ENCODE data around the gene FYCO1.

The FYCO1 gene

GRCh38 chr3:45953536-45953935, 42.1 kb downstream of the FYCO1 start:
- H3K36me3 Mint-ChIP-seq, result peaks cover 53 to 69% of the 10 kb centered on the region in 2 donors
- H3K27ac Mint-ChIP-seq, result no peak overlapping the region
- H3K9me3 Mint-ChIP-seq, result no peaks in the 10 kb centered on the region
- DNase-seq (no peak), ATAC-seq (replicated peaks) (peak in 1 of 2 donors; percentile 27)
- H3K4me3 Mint-ChIP-seq, result no peak overlapping the region
- H3K27me3 Mint-ChIP-seq, result no peaks in the 10 kb centered on the region
- H3K4me1 Mint-ChIP-seq, result no peaks in the 10 kb centered on the region

DNA sequence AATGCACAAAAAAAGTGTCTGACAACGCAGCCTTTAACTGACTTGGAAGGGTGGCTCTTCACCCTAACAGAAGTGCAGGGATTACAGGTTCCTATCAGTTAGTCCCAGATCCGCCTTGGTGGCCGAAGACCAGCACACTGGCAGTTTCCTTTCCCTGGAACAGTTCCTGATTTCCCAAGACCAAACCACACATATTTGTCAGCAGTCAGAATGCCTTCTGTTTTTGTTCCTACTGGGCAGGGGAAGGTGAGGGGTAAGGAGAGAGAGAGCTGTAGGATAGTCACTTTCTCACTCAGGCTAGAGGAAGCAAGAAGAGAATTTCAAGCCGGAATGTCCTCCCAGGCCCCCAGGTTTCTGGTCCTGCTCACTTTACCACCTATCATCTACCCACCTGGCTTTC, 43.2 kb downstream of the FYCO1 start:
- Mint-ChIP-seq H3K4me1 (no peaks in the 10 kb centered on the region), H3K36me3 (peaks cover 53 to 67% of the 10 kb centered on the region in 2 donors), H3K27ac (peak overlapping the region; percentile 42), H3K9me3 (no peaks in the 10 kb centered on the region), H3K27me3 (no peaks in the 10 kb centered on the region), H3K4me3 (no peak overlapping the region)
- DNase-seq (no peak), ATAC-seq (replicated peaks) (no peak)

DNA sequence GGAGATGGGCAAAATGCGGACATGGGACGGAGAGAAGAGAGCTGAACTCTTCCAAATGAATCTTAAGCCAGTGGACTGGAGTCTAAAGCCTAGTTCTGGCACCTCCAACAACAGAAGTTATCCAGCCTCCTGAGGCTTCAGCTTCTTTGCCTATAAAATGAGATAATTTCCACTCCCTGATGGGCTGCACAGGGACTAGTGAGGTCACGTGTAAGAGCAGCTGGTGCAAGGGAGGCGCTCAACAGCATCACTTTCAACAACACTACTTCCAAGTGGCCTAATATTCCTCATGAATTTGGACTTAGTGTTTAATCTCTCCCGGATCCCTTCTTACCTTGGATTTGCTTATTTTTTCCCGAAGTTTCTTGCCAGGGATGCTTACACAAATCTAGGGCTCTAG, 43.7 kb downstream of the FYCO1 start:
- DNase-seq (no peak), ATAC-seq (replicated peaks) (no peak)
- Mint-ChIP-seq H3K36me3 (peaks cover 53 to 72% of the 10 kb centered on the region in 2 donors), H3K9me3 (no peaks in the 10 kb centered on the region), H3K4me1 (no peaks in the 10 kb centered on the region), H3K27me3 (no peaks in the 10 kb centered on the region), H3K4me3 (no peak overlapping the region), H3K27ac (no peak overlapping the region)

GRCh38 chr3:45950686-45951600, 44.7 kb downstream of the FYCO1 start:
- Mint-ChIP-seq H3K27ac (no peak overlapping the region), H3K4me1 (no peaks in the 10 kb centered on the region), H3K4me3 (no peak overlapping the region), H3K27me3 (no peaks in the 10 kb centered on the region), H3K9me3 (no peaks in the 10 kb centered on the region), H3K36me3 (peaks cover 54 to 80% of the 10 kb centered on the region in 2 donors)
- DNase-seq (no peak), ATAC-seq (replicated peaks) (no peak)

GRCh38 chr3:45950131-45950530, 45.5 kb downstream of the FYCO1 start:
- Mint-ChIP-seq H3K36me3 (peaks cover 51 to 83% of the 10 kb centered on the region in 2 donors), H3K9me3 (no peaks in the 10 kb centered on the region), H3K4me3 (no peak overlapping the region), H3K4me1 (no peaks in the 10 kb centered on the region), H3K27me3 (no peaks in the 10 kb centered on the region), H3K27ac (no peak overlapping the region)
- no peak for DNase-seq
- no peak for ATAC-seq (replicated peaks)

- Mint-ChIP-seq H3K4me3 (no peak overlapping the region), H3K4me1 (no peaks in the 10 kb centered on the region), H3K36me3 (peaks cover 45 to 78% of the 10 kb centered on the region in 2 donors), H3K27me3 (no peaks in the 10 kb centered on the region), H3K9me3 (no peaks in the 10 kb centered on the region), H3K27ac (peak overlapping the region; percentile 44)
- ATAC-seq (replicated peaks), result no peak
- no peak for DNase-seq
Measured at GRCh38 chr3:45949432-45949831, 46.2 kb downstream of the FYCO1 start.

GRCh38 chr3:45948881-45949280, 46.7 kb downstream of the FYCO1 start:
- Mint-ChIP-seq H3K9me3 (no peaks in the 10 kb centered on the region), H3K27me3 (no peaks in the 10 kb centered on the region), H3K36me3 (peaks cover 39 to 72% of the 10 kb centered on the region in 2 donors), H3K4me1 (no peaks in the 10 kb centered on the region), H3K27ac (no peak overlapping the region), H3K4me3 (no peak overlapping the region)
- DNase-seq, result no peak
- no peak for ATAC-seq (replicated peaks)

DNA sequence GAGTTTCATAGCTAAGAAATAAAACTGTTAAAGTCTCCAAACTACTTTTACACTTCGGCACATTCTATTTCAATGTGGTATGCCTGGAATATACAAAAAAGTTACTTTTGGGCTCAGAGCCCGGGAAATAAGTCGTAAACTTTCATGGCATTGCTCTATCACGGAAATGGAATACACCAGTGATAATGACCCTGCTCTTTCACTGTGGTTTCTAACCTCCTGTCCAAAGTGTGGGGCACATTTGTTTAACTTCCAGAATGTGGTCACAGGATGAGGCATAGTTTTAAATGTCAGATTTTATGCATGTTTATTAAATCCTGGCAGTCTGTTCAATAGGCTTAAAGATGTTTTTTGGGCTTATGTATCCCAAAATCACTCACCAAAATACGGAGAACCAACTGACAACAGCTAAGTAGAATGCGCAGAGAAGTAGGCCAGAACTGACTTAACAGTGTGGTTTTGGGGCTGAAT, 47.3 kb downstream of the FYCO1 start:
- no peaks in the 10 kb centered on the region for H3K27me3 Mint-ChIP-seq
- ATAC-seq (replicated peaks) (no peak), DNase-seq (no peak)
- no peak overlapping the region for H3K27ac Mint-ChIP-seq
- H3K9me3 Mint-ChIP-seq, result no peaks in the 10 kb centered on the region
- peaks cover 37 to 69% of the 10 kb centered on the region in 2 donors for H3K36me3 Mint-ChIP-seq
- H3K4me1 Mint-ChIP-seq, result no peaks in the 10 kb centered on the region
- H3K4me3 Mint-ChIP-seq, result no peak overlapping the region

DNA sequence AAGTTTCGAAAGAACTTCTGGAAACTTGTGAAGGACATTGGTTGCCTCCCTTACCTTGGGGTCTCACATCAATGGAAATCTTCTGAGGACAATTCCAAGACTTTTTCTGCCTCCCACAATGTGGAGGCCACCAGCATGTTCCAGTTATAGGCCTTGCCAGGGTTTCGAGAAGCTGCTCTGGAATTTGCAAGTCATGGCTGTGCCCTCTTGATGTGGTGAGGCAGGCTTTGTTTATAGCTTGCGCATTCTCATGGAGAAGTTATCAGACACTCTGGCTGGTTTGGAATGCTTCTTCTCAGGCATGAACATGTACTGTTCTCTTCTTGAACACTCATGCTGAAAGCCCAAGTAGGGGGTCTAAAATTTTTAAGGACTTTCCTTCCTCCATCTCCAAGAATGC, 48.3 kb downstream of the FYCO1 start:
- no peak overlapping the region for H3K27ac Mint-ChIP-seq
- DNase-seq (no peak), ATAC-seq (replicated peaks) (no peak)
- H3K27me3 Mint-ChIP-seq, result no peaks in the 10 kb centered on the region
- H3K9me3 Mint-ChIP-seq, result no peaks in the 10 kb centered on the region
- no peak overlapping the region for H3K4me3 Mint-ChIP-seq
- peaks cover 0 to 3% of the 10 kb centered on the region in 2 donors for H3K4me1 Mint-ChIP-seq
- H3K36me3 Mint-ChIP-seq, result peaks cover 32 to 63% of the 10 kb centered on the region in 2 donors

DNA sequence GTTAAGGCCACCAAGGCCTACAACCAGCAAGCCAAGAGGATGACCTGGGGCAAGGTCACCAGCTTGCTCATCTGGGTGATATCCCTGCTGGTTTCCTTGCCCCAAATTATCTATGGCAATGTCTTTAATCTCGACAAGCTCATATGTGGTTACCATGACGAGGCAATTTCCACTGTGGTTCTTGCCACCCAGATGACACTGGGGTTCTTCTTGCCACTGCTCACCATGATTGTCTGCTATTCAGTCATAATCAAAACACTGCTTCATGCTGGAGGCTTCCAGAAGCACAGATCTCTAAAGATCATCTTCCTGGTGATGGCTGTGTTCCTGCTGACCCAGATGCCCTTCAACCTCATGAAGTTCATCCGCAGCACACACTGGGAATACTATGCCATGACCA, 48.7 kb downstream of the FYCO1 start:
- DNase-seq, result no peak
- Mint-ChIP-seq H3K4me3 (no peak overlapping the region), H3K27ac (no peak overlapping the region), H3K9me3 (no peaks in the 10 kb centered on the region), H3K36me3 (peaks cover 28 to 59% of the 10 kb centered on the region in 2 donors), H3K4me1 (peaks cover 0 to 3% of the 10 kb centered on the region in 2 donors), H3K27me3 (no peaks in the 10 kb centered on the region)
- ATAC-seq (replicated peaks), result no peak

DNA sequence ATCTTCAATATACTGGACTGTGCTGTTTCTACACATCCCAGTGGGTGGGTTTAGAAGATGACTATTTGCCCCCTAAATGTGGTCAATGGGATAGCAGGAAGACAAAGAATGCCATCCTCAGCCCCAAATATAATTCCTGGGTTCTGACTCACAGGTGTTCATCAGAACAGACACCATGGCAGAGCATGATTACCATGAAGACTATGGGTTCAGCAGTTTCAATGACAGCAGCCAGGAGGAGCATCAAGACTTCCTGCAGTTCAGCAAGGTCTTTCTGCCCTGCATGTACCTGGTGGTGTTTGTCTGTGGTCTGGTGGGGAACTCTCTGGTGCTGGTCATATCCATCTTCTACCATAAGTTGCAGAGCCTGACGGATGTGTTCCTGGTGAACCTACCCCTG, 49.3 kb downstream of the FYCO1 start:
- Mint-ChIP-seq H3K36me3 (peaks cover 23 to 53% of the 10 kb centered on the region in 2 donors), H3K4me1 (peaks cover 0 to 3% of the 10 kb centered on the region in 2 donors), H3K4me3 (no peak overlapping the region)

DNA sequence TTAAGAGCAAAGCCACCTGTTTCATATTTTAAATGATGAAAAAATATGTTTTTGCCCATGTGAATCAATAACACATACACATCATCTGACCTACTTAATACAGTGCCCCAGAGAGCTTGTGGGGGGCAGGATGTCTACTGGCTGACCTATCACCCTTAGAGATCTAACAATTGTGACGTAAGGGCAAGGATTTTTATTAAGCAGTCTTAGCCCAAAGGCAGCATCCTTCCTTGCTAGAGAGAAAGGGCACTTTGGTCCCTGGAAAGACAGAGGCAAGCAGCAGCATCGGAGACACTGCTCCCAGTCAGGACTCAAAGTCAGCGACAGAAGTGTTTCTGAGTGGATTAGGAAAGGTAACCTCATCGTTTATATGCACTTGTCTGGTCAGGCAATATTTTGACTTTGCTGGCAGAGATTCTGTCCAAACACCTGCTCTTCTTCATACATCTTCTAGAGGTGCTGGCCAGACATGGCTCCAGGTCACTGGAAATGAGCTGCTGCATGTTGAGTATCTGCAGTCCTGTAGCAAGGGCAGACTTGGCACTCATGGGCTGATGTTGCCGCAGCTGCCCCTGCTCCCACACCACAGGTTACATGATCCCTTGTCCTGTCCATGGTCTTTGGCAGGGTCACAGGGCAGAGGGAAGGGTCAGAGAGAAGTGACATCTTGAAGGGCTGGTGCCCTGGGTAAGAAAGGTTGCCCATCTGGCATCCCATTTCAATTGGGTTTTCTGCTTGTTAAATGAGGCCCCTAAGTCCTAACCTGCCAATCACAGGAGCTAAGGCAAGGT, 50.6 kb downstream of the FYCO1 start:
- DNase-seq (no peak), ATAC-seq (replicated peaks) (no peak)
- peaks cover 0 to 3% of the 10 kb centered on the region in 2 donors for H3K4me1 Mint-ChIP-seq
- no peak overlapping the region for H3K4me3 Mint-ChIP-seq
- H3K36me3 Mint-ChIP-seq, result peaks cover 25 to 51% of the 10 kb centered on the region in 2 donors
- no peaks in the 10 kb centered on the region for H3K9me3 Mint-ChIP-seq
- H3K27me3 Mint-ChIP-seq, result no peaks in the 10 kb centered on the region
- H3K27ac Mint-ChIP-seq, result no peak overlapping the region

More for the DNA sequence above, 49.3 kb downstream of the FYCO1 start:
- no peaks in the 10 kb centered on the region for H3K9me3 Mint-ChIP-seq
- no peak for ATAC-seq (replicated peaks)
- no peak for DNase-seq
- no peak overlapping the region for H3K27ac Mint-ChIP-seq
- H3K27me3 Mint-ChIP-seq, result no peaks in the 10 kb centered on the region

GRCh38 chr3:45943207-45943846, 52.3 kb downstream of the FYCO1 start, which contains the start of gene CXCR6:
TSS of gene CXCR6 (plus strand) at chr3:45943464. CDS start at chr3:45946482, 3,018 bp downstream.
- no peak within 1 kb of the TSS for H3K27ac Mint-ChIP-seq
- H3K9me3 Mint-ChIP-seq, result no peaks in the 10 kb centered on the region
- no peak for ATAC-seq (replicated peaks)
- peaks cover 8 to 12% of the 10 kb centered on the region in 2 donors for H3K4me1 Mint-ChIP-seq
- DNase-seq, result no peak
- H3K36me3 Mint-ChIP-seq, result peaks cover 11 to 39% of the 10 kb centered on the region in 2 donors
- no peaks in the 10 kb centered on the region for H3K27me3 Mint-ChIP-seq
- H3K4me3 Mint-ChIP-seq, result no peak within 1 kb of the TSS

Measured in stimulated activated naive B cell treated with anti-CD40 and anti-IgM and Interleukin-4, amounts not matched to agents 10 μg/mL and 1 μg/mL and 100 μg/mL, for 72 hours (primary cell).